GM12891 (cell line): ENCODE results near the gene LEFTY2.

Experiments used
- POLR2A ChIP-seq: IDR thresholded peaks from 2 replicates; pipeline ENCODE4 v1.6.1; 2011; ENCODE audit warnings: low read depth, low read length, control low read depth
- POLR2AphosphoS5 ChIP-seq: IDR thresholded peaks from 2 replicates; pipeline ENCODE4 v1.6.1; 2011; ENCODE audit warnings: low read depth, low read length, control low read depth
- SPI1 ChIP-seq: IDR thresholded peaks from 2 replicates; pipeline ENCODE4 v1.6.1; 2011; ENCODE audit warnings: low read depth, low read length, control low read depth
- TAF1 ChIP-seq: IDR thresholded peaks from 2 replicates; pipeline ENCODE4 v1.6.1; 2011; ENCODE audit warnings: low read depth, low read length, control low read depth

DNA sequence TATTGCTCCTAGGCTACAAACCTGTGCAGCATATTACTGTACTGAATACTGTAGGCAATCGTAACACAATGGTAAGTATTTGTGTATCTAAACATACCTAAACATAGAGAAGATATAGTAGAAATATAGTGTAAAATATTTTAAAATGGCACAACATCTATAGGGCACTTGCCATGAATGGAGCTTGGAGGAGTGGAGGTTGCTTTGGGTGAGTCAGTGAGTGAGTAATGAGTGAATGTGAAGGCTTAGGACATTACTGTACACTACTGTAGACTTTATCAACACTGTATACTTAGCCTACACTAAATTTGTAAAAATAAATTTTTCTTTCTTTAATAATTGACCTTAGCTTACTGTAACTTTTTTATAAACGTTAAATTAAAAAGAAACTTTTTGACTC, 7.9 kb downstream of the LEFTY2 start:
- TF ChIP-seq POLR2A (no peak), POLR2AphosphoS5 (no peak), TAF1 (no peak), SPI1 (no peak)
